GM21529 (cell line): ENCODE results near the gene MSL3B.

Source experiments
- ATAC-seq: cut with Tn5 transposase; IDR thresholded peaks from one replicate; pipeline ENCODE4 v1.9.1; 2021; ENCODE audit not compliant: unreplicated experiment

MSL3B gene

DNA sequence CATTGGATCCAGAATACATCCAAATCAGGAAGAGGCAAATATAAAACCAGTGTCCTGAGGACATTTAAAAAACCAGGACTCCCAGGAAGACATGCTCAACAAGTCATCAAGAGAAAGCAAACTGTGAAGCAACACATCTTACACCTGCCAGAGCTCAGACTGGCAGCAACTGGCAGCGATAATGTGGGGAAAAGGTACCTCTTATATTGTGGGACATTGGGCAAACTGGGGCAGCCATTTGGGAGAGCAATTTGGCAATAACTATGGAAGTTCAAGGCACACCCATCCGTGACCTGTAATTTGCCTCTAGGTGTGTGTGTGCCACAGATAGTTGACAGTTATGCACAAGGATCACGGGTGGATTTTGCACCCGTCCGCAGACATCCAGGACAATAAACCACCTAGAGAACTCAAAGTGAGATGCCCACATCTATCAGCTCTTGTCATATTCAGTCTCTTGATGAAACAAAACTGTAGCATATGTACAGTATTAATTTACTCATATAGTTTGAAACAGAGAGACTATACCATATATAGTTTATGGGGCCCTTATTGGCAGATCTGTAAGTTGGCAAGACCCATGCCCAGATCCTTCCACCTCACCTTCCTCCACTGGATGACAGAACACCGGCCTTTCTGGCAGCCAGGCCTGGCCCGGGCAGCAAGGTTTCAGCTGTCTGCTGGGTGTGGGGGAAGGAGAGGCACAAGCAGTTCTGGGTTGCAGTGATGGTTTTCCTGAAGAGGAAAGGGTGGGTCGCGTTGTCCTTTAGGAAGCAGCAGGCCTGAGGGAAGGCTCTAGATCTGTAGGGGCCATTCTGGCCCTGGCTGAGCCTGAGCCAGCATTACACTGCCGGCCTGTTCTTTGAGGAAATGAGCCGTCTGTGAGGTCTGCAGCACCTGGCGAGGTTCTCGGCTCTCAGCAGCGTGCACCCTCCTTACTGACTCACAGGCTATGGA is 32.7 kb downstream of the MSL3B start:
- ATAC-seq, result no peak

DNA sequence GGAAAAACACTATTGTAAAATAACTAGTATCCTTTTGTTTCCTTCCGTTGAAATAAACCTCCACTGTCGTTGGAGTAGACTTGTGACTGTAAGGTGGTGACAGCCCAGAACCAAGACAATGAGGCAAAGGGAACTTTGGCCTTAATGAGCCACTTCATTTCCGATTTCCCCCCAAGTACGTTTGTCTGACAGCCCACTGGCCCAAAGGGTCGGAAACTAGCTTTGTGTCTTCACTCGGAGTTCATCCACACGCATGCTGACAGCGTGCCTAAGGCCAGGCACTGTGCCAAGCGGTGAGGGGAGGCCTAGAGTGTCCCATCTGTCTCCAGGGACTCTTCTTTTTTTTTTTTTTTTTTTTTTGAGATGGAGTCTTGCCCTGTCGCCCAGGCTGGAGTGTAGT is 34.8 kb downstream of the MSL3B start:
- no peak for ATAC-seq

DNA sequence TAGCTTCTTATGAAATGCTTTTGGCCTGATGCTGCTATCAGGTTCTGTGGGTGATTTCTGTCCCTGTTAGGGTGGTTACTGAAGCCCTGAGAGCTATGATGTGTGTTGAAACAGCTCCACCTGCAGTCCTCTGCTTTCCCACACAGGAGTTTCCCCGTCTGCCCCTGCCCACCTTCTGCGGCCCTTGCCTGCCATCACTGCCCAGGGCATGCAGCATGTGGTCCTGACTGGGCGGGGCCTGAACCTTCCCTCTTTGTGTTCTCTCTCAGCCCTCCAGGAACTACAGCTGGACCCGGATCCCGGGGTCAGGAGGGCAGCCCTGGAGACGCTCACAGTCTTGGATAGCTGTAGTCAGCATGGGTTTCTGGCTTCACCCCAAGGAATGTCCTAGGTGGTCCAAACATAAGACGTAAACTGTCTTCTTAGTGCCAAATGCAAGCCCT is 35.3 kb downstream of the MSL3B start:
- no peak for ATAC-seq

DNA sequence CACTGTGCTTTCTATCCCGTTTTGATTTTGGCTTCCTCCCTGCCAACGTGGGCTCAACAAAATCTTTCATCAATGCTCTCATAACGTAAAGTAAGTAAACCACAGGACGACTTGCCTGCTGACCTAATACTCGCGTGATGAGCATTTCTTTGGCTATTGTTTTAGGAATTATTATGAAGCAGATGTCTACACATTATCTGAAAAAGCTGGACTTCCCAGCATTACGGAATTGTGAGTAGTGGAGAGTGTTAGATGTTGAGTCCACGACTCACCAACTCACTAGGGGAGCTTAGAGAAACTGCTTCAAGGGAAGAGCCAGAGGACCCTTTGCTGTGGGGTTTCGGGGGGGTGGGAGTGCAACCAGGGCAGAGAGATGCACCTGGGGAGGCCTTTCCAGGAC is 35.8 kb downstream of the MSL3B start:
- no peak for ATAC-seq

DNA sequence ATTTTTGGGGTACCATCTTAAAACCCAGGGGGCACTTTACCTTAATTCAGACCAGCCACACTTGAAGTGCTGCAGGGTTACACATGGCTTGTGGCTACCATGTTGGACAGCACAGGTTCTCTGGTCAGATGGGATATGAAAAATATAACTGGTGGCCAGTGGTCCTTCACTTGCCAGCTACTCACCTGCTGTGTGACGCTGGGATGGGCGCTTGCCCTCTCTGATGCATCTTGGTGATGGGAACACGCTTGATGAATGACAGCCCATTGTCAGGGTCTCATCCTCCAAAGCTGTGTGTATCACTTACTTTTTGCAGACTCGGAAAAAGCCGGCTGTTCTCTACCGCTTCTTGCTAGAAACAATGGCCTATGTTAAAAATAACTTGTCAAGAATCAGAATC is 36.3 kb downstream of the MSL3B start:
- no peak for ATAC-seq

DNA sequence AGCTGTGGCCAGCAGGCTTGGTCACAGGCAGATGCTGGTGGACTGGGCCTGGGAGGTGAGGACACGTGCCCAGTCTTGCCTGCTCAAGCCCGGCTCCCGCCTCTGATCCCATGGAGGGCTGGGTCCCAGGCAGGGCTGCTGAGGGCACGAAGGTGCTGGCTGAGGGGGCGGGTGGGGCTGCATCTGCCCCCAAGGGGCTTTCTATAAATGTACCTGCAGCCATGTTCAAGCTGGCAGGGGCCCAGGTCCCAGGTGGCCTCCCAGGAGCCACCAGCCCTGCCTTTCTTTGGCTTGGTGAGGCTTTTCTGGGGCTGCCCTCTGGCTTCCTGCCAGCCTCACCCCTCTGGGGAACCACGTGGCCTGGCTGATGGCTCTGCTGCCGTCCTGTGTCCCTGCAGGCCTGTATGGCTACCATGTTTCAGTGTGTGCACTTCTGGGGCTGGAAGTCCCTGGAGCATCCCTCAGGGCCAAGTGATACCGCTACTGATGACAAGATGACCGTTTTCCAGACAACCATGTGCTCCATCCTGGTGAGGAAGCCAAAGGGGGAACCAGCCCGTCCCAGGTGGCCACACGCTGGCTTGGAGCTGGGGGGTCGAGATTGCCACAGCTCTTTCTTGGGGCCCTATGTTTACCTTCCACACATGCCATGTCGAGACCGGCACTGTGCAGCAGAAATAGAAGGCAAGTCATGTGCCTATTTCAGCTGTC is 37.0 kb downstream of the MSL3B start:
- no peak for ATAC-seq

DNA sequence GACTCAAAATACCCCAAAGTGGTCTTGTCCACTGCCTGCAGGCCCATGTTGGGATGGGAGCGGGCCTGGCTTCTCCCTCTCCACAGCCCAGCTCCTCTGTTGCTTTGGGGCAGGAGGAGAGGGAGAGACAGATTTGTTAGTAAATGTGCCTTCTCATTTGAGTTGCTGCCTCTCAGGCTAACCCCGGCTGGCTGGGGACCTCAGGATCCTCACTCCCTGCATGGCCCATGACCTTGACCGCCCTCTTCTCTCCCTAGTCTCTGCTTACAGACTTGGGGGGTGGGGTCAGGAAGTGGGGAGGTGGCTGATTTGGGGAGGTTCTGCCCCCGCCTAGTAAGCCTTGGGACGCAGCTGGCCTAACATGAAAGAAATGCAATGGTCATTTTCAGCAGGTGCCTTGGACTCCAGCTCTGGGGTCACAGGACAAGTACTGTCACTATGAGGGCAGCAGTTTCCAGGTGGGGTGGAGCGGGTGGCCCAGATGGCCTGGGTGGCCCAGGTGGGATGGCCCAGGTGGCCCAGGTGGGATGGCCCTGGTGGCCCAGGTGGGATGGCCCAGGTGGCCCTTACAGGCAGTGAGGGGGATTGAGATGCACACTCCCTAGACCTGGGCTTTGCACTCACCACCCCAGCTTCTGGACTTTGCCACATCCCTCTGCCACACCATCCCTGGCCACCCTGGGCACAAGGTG is 37.9 kb downstream of the MSL3B start:
- ATAC-seq, result no peak

DNA sequence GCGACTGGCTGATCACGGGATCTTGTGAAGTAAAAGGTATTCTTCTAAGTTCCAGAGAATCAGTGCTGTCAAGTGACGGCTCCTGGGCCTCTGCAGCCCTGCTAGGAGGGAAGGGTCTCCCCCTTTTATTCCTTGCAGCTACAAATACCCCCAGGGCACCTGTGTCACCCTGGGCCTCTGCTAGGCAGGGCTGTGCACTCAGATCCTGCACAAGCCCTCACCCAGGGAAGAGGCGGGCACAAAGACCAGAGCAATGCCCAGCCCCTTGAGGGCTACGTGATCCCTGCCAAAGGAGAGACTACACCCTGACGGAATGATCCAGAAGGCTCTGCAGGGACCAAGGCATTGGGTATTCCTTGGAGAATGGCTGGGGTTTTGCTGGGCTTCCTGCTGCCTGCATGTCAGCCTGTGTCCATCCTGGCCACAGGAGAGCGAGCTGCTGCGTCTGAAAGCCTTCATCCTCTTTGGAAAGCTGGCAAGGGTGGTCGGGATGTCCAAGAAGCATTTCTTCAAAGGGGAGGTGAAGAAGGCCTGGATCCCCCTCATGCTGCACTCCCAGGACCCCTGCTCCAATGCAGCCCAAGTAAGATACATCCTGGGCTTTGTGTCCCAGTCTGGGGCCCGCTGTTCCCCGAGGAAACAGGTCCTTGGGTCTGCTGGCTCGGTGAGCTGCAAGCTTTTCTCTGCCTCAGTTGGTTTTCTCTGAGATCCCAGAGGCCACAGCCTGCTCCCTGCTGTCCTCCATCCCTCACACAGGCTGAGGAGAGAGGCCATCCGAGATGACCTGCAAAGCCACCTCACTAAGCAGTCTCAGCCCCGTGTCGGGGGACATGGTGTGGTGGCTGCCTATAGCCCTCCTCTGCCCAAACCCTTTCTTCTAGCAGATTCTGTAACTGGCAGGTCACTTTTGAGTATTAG is 38.7 kb downstream of the MSL3B start:
- ATAC-seq, result no peak

DNA sequence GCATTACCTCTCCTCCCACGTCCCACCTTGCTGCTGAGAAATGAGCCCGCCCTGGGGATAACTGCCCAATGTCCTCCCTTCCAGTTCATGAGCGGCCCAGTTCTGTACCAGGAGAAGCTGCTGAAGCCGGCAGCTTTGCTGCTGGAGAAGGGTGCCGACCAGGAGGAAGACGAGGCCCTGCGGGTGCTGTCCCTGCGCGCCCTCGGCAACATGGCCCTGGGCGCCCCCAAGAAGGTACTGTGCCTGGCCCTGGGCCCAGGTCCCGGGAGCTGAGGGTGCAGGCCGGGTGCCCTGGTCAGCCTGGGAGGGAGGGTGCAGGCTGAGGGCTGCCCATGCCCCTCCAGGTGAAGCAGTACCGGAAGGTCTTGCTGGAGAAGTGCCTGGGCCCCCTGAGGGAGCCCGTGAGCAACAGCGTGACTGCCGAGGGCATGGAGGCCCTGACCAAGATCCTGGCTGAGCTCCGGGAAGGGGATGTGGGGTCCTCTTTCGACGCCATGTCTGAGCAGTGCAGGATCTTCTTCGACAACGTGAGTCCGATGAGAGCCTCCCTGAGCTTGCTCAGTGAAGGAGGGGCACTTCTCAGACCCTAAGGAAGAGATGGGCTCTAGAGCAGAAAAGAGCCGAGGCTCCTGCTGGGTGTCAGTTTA is 39.5 kb downstream of the MSL3B start:
- ATAC-seq, result no peak

DNA sequence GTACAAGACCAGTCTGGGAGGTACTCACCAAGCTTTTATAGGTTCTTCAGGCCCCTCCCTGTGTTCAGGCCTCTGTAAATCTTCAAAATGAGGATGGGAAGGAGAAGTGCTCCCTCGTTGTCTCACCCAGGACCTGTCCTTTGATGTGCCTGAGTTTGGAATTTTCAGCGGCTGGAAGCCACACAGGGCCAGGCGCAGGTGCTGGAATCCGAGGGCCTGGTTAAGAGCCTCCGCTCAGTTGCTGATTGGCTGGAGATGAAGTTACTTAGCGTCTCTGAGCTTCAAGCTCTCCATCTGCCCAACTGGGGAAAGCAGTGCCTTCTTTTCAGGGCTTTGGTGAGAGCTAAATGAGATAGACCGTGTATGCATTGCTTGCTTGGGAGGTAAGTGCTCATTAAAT is 43.8 kb downstream of the MSL3B start:
- ATAC-seq, result no peak

DNA sequence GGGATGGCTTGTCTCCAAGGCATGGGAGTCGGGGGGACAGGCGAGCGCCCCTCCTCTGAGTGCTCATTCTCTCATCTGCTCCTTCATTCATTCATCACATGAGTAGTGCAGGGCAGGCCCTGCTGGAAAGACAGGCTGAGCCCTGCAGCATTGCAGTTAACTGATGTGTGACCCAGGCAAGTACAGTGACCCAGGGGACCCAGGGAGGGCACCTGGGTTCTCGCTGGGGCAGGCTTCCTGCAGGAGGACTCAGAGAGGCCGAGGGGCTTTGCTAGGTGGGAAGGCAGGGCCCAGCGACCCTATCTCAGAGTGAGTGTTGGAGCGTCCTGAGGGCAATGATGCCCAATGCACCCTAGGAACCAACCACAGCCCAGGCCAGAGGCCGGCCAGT is 44.5 kb downstream of the MSL3B start:
- no peak for ATAC-seq

DNA sequence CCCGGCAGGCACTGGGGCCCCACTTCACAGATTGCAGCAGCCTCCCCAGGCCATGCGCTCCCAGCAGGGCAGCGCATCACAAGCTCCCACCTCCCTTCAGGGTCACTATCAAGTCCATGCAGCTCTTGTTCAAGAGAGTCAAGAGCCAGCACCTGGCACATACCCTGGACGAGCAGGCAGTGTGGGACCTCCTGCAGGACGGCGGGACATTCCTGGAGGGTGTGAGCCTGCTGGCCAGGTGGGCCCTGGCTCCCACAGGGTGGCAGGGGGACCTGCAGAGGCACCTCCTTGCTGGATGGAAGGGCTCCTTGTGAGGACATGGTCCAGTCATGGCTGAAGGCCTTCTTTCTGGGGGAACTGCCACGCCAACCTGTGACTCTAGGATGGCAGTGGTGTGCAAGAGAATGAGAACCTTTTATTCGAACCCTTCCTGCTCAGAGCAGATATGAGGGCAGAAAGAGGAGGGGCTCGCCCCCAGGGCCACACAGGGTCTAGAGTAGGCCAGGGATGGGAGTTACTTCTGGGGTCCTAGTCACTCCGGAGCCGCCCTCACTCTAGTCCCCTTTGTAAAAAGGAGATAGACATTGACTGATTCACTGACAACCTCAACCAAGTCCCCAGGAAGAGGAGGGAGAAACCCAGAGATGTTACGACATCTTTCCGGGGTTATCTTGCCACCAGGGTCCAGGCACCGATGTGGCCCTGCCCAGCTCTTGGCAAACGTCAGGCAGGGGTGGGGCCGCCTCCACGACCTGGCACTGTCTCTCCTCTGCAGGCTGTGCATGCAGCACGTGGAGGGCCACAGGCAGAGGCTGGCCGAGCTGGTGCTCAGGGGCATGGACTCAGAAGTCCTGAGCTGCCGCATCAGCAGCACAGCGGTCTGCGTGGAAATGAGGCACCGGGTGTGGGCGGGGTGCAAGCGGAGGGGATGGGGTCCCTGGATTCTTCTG is 45.1 kb downstream of the MSL3B start:
- no peak for ATAC-seq

DNA sequence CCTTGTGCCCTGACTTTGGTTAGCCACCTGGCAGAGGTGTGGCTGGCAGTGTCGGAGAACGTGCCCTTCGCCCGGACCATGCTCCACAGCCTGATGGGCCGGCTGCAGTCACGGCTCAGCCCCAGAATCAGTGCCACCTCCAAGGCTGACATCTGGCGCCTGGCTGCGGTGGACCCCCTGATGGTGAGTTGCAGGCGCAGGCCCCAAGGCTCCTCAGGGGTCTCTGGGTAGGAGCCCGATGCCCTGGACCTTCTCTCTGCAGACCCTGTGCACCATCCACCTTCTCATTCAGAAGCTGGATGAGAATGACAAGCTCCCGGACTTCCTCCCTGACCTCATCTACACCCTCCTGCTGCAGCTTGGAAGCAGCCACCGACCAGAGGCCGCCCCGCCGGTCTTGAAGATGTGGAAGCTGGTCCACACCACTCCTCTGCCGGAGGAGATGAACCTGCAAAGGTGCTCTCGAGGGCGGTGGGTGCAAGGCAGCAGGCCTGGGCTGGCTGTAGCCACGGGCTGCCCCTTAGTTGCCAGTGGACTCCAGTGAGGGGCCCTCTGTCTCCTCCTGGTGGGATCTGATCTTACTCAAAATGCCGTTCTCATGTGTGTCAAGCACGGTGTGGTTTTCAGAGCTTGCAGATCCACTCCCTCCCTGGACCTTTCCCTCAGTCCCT is 46.0 kb downstream of the MSL3B start:
- ATAC-seq, result no peak

DNA sequence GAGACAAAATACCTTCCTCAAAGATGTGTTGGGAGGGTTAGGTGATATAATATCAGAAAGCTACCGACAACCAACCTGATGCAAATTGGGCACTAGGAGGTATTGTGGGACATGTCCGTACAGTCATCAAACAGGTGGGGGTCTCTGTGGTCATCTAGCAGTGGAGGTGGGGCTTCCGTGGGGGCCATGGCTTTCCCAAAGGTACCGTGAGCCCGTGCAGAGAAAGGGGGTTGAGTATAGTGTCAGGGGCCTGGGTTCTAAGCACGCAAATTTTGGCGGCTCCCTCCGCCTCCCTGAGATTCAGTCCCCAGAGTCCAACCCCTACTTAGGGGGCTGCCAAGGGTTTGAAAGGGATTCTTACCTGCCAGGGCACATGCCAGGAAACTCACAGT is 46.5 kb downstream of the MSL3B start:
- no peak for ATAC-seq

DNA sequence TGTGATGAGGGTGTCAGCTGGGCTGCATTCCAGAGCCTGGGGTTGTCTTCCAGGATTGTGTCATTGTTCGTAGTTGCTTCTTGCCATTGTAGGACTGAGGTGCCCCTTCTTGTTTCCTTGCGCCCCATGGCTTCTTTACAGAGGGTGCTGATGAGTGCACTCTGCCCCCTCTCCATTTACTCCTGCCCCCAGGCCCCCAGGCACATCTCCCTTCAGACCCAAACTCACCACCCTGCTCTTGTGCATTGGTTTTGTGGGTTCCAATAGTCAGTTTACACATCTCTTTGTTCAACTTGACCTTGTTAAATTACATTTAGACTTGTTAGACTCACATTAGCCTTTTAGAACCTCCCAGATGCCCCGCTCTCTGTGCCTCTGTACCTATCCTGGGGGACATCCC is 47.0 kb downstream of the MSL3B start:
- no peak for ATAC-seq

DNA sequence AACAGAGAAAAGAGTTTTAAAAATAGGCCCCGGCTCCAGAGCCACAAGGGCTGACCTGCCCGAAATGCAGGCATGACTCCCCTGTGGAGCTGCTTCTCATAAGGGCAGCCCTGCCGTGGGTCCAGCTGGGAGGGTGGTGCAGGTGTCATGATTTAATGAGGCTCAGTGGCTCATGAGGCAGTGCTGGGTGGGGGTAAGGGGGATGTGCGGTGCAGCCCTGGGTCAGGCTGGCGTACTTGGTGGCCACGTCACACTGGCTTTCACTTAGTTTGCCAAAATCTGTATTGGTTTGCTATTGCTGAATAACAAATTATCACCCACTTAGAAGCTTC is 47.4 kb downstream of the MSL3B start:
- no peak for ATAC-seq

DNA sequence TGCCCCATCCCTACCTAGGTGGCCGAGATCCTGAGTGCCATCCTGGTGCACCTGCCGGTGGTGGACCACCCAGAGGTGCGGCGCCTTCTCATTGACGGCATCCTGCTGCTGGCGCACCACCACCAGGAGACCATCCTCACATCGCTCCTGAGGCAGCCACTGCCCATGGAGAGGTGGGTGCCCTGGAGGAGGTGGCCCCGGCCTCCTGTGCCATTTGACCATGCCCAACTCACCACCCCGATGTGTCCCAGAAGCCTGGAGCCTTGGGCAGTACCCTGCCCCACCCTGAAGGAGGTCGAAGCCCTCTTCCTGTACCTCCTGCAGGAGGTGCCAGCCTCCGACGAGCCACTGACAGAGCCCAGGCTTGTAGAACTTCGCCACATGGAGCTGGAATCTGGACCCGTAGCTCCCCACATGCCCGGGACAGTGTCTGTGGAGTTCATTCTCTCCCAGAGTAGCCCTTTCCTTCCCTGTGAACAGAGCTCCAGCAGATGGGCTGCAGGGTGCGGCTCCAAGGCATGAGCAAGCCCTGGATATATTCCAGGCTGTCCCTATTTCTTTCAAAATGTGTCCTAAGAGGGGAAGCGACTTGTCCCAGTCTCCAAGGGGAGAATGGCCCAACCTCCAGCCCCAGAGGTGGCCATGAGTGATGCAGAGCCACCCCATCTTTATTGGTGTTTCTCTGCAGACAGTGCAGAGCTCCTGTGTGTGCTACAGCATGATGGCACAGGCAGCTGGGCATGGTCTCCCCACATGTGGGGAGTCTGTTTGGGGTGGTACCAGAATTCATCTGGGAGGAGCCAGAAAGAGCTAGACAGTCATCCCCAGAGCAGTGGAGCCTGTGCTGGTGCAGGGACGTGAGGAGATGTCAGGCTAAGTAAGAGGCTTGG is 48.1 kb downstream of the MSL3B start:
- no peak for ATAC-seq
